Mesendoderm (in vitro differentiated cells): ENCODE results near the gene NBEAL2.
"Not testable (repeated sequence)": the region's sequence is repeated elsewhere in the genome, so short reads cannot be mapped to it uniquely, and the experiment has no call there.

Experiments
- DNase-seq: peaks from one replicate; pipeline ENCODE4 v3.0.0; 2013
- H2AK5ac ChIP-seq: 2 replicates; pipeline ENCODE4 v1.6.1; 2013; ENCODE audit warnings: low read length, inconsistent platforms
- H2BK120ac ChIP-seq: 2 replicates; pipeline ENCODE4 v1.6.1; 2013; ENCODE audit warnings: low read depth, mild to moderate bottlenecking, low read length, moderate library complexity, mixed read lengths
- H2BK15ac ChIP-seq: replicated peaks from 2 replicates; pipeline ENCODE4 v1.6.1; 2013; ENCODE audit warnings: low read depth, mild to moderate bottlenecking, moderate library complexity
- H2BK5ac ChIP-seq: 2 replicates; pipeline ENCODE4 v1.6.1; 2013; ENCODE audit warnings: low read length, inconsistent platforms
- H3K18ac ChIP-seq: 2 replicates; pipeline ENCODE4 v1.6.1; 2013; ENCODE audit warnings: mild to moderate bottlenecking, low read length, mixed read lengths
- H3K23ac ChIP-seq: one replicate; pipeline ENCODE4 v1.6.1; 2013; ENCODE audit warnings: low read length
- H3K27ac ChIP-seq: 2 replicates; pipeline ENCODE4 v1.5.1; 2013; ENCODE audit warnings: low read depth, mild to moderate bottlenecking, inconsistent platforms, low read length, moderate library complexity
- H3K27me3 ChIP-seq: 2 replicates; pipeline ENCODE4 v1.6.1; 2013; ENCODE audit warnings: low read length, control low read depth, mild to moderate bottlenecking, inconsistent platforms; ENCODE audit not compliant: insufficient read depth, poor library complexity
- H3K36me3 ChIP-seq: 2 replicates; pipeline ENCODE4 v1.6.1; 2013; ENCODE audit warnings: low read length, inconsistent platforms; ENCODE audit not compliant: control insufficient read depth, insufficient read depth
- H3K4ac ChIP-seq: one replicate; pipeline ENCODE4 v1.6.1; 2013; ENCODE audit warnings: low read depth, mild to moderate bottlenecking, low read length, moderate library complexity
- H3K4me1 ChIP-seq: 2 replicates; pipeline ENCODE4 v1.6.1; 2013; ENCODE audit warnings: low read depth, low read length, inconsistent platforms; ENCODE audit not compliant: control insufficient read depth
- H3K4me2 ChIP-seq: 2 replicates; pipeline ENCODE4 v1.6.1; 2013; ENCODE audit warnings: low read length
- H3K4me3 ChIP-seq: 2 replicates; pipeline ENCODE4 v1.5.1; 2013; ENCODE audit warnings: mild to moderate bottlenecking, low read length
- H3K56ac ChIP-seq: one replicate; pipeline ENCODE4 v1.6.1; 2013; ENCODE audit warnings: low read length
- H3K79me1 ChIP-seq: 2 replicates; pipeline ENCODE4 v1.6.1; 2013; ENCODE audit warnings: low read length, inconsistent platforms
- H3K79me2 ChIP-seq: 2 replicates; pipeline ENCODE4 v1.6.1; 2013; ENCODE audit warnings: mild to moderate bottlenecking, low read length; ENCODE audit not compliant: control insufficient read depth, insufficient read depth
- H3K9ac ChIP-seq: 2 replicates; pipeline ENCODE4 v1.6.1; 2013; ENCODE audit warnings: low read length, inconsistent platforms
- H4K5ac ChIP-seq: one replicate; pipeline ENCODE4 v1.6.1; 2013; ENCODE audit warnings: low read length
- H4K8ac ChIP-seq: one replicate; pipeline ENCODE4 v1.6.1; 2013; ENCODE audit warnings: low read depth, mild to moderate bottlenecking, control low read depth, low read length, moderate library complexity
- WGBS: extraction: QIAGEN DNeasy Blood & Tissue Kit; methylation state at CpG from one replicate; pipeline ENCODE4 v1.1.7; 2013; ENCODE audit warnings: low lambda C conversion rate, missing lambda C conversion rate; ENCODE audit not compliant: insufficient coverage; ENCODE audit errors: extremely low coverage; 5-methylcytosine and 5-hydroxymethylcytosine counted together

NBEAL2 gene

DNA sequence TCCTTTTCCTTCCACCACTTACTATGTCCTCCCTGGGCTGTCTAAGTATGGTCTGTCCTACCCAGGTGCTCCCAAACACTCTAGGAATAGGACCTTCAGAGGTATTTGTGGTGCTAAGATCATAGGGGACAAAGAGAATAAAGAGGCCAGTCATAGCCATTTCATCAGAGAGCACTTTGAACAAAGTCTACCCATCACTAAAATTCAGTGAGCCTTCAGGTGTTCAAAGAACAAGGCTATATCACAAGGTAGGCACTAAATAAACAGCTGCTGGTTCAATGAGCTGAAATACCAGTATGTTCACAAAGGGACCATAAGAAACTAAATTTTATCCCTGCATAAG lies 38.8 kb downstream of the NBEAL2 start:
- H3K9ac ChIP-seq: no peak overlapping the region
- no peak overlapping the region for H2AK5ac ChIP-seq
- H3K79me1 ChIP-seq: no peaks in the 10 kb centered on the region
- no peak overlapping the region for H3K18ac ChIP-seq
- H4K5ac ChIP-seq: no peak overlapping the region
- H3K4ac ChIP-seq: no peak overlapping the region
- no peak overlapping the region for H3K4me2 ChIP-seq
- no peak overlapping the region for H4K8ac ChIP-seq
- no peak overlapping the region for H2BK120ac ChIP-seq
- H3K79me2 ChIP-seq: no peaks in the 10 kb centered on the region
- no peak overlapping the region for H3K27ac ChIP-seq
- no peak overlapping the region for H3K56ac ChIP-seq
- H3K27me3 ChIP-seq: no peaks in the 10 kb centered on the region
- H2BK15ac ChIP-seq: no peak overlapping the region
- H3K4me1 ChIP-seq: no peaks in the 10 kb centered on the region
- H3K4me3 ChIP-seq: no peak overlapping the region
- no peak for DNase-seq
- H3K36me3 ChIP-seq: peaks cover 3% of the 10 kb centered on the region
- H2BK5ac ChIP-seq: no peak overlapping the region
- H3K23ac ChIP-seq: no peak overlapping the region

DNA sequence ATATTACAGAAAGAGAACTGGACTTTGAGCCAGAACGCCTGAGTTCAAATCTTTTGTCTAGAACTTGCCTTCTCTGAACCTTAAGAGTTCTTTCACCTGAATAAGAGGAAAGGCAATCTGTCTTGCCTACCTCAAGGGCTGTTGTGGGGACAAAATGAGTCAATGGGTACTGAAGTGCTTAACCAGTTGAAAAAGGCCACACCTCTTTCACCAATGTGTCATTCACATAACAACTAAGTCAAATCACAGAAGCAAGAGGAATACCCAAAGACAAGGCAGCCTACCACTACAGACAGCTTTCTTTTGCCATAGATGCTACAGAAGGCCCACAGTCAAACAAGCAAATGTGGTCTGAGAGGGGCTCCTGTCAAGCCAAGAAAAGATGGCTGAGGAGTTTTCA lies 39.7 kb downstream of the NBEAL2 start:
- H2BK120ac ChIP-seq: no peak overlapping the region
- H2BK15ac ChIP-seq: no peak overlapping the region
- H2AK5ac ChIP-seq: no peak overlapping the region
- no peaks in the 10 kb centered on the region for H3K27me3 ChIP-seq
- DNase-seq: no peak
- WGBS: no CpG with 5 or more reads among the region's 1 CpG
- H3K18ac ChIP-seq: no peak overlapping the region
- H3K79me2 ChIP-seq: no peaks in the 10 kb centered on the region
- no peak overlapping the region for H4K5ac ChIP-seq
- H3K36me3 ChIP-seq: peaks cover 3% of the 10 kb centered on the region
- no peak overlapping the region for H3K4me3 ChIP-seq
- no peak overlapping the region for H4K8ac ChIP-seq
- no peak overlapping the region for H3K4me2 ChIP-seq
- no peak overlapping the region for H3K4ac ChIP-seq
- H3K23ac ChIP-seq: no peak overlapping the region
- H3K9ac ChIP-seq: no peak overlapping the region
- no peak overlapping the region for H3K56ac ChIP-seq
- H3K4me1 ChIP-seq: no peaks in the 10 kb centered on the region
- H3K79me1 ChIP-seq: peaks cover 2% of the 10 kb centered on the region
- no peak overlapping the region for H3K27ac ChIP-seq
- H2BK5ac ChIP-seq: no peak overlapping the region

DNA sequence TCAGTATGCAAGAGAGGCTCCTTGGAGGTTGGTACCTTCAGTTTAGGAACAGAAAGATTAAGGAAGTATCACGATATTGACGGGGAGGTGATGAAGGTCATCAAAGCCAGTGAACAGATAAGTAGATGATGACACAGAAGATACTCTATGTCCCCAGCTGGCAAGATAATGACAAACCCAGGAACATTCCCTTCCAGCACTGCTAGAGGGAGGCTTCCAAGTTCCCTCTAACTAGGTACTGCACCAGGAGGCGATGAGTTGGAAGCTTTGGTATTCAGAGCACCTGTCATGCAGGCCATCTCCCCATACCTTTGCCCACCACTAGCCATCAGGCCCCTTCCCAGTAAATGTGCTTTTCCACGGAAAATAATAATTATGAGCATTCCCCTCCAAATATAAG lies 40.8 kb downstream of the NBEAL2 start:
- Histone ChIP-seq H3K79me2 (no peaks in the 10 kb centered on the region), H3K4me1 (no peaks in the 10 kb centered on the region), H2BK120ac (no peak overlapping the region), H3K56ac (no peak overlapping the region), H3K4ac (no peak overlapping the region), H2BK15ac (no peak overlapping the region), H3K23ac (no peak overlapping the region), H3K27me3 (no peaks in the 10 kb centered on the region), H4K5ac (no peak overlapping the region), H2BK5ac (no peak overlapping the region), H3K79me1 (peaks cover 2% of the 10 kb centered on the region), H3K9ac (no peak overlapping the region), H3K18ac (no peak overlapping the region), H3K4me3 (no peak overlapping the region), H3K27ac (no peak overlapping the region), H3K36me3 (peaks cover 3% of the 10 kb centered on the region), H4K8ac (no peak overlapping the region), H3K4me2 (no peak overlapping the region), H2AK5ac (no peak overlapping the region)
- DNase-seq: no peak
- no CpG with 5 or more reads among the region's 4 CpGs for WGBS

DNA sequence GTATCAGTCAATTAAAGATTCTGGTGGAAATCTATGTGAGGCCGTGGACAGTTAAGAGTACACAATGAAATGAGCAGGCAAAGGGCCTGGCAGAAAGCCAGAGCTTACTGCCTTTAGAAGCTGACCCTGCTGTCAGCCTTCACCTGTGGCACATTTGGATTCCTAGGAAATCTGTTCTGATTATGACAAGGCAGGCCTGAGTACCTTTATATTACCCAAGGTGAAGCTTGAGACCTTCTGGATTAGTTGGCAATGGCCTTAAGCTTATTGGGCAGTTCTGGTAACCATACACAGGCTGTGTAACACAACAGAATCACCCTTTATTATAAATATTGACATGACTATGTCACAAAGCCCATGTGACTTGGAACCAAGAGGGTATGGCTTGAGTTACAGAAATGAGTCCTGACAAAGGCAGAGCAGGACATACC lies 43.2 kb downstream of the NBEAL2 start:
- no peaks in the 10 kb centered on the region for H3K27me3 ChIP-seq
- no peak overlapping the region for H3K4ac ChIP-seq
- no peak overlapping the region for H3K18ac ChIP-seq
- no peak overlapping the region for H3K27ac ChIP-seq
- no peak overlapping the region for H2BK5ac ChIP-seq
- H3K4me3 ChIP-seq: no peak overlapping the region
- H2BK120ac ChIP-seq: no peak overlapping the region
- no peak overlapping the region for H2BK15ac ChIP-seq
- no peak overlapping the region for H3K4me2 ChIP-seq
- no peak overlapping the region for H3K23ac ChIP-seq
- H3K56ac ChIP-seq: no peak overlapping the region
- H3K4me1 ChIP-seq: no peaks in the 10 kb centered on the region
- no peak overlapping the region for H3K9ac ChIP-seq
- no CpG with 5 or more reads among the region's 1 CpG for WGBS
- no peak for DNase-seq
- no peaks in the 10 kb centered on the region for H3K79me2 ChIP-seq
- H2AK5ac ChIP-seq: no peak overlapping the region
- no peaks in the 10 kb centered on the region for H3K36me3 ChIP-seq
- H4K8ac ChIP-seq: no peak overlapping the region
- no peak overlapping the region for H4K5ac ChIP-seq
- H3K79me1 ChIP-seq: peaks cover 2% of the 10 kb centered on the region

DNA sequence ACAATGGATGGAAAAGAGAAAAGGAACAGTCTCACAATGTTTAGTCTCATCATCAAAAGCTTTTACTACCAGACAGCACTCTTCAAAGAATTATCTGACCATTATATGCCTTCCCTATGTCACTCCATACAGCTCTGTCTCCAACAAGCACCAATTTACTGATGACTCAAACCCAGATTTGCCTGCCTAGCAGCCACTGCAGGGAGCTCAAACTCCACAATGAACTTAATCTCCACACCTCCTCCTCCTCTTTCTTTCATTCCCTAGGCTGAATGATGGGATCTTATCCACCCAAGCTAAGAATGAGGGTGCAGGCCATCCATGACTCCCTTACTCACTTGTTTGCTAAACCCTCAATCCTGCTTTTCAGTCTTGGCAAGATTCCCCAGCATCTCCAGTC lies 45.5 kb downstream of the NBEAL2 start:
- Histone ChIP-seq H3K23ac (no peak overlapping the region), H4K8ac (no peak overlapping the region), H3K18ac (no peak overlapping the region), H3K4me1 (no peaks in the 10 kb centered on the region), H3K9ac (peak overlapping the region; percentile 14), H3K36me3 (no peaks in the 10 kb centered on the region), H2BK15ac (no peak overlapping the region), H2BK5ac (no peak overlapping the region), H3K27ac (peak overlapping the region; percentile 75), H2AK5ac (no peak overlapping the region), H3K4me2 (no peak overlapping the region), H3K27me3 (no peaks in the 10 kb centered on the region), H3K79me2 (no peaks in the 10 kb centered on the region), H3K79me1 (peaks cover 2% of the 10 kb centered on the region), H3K4me3 (no peak overlapping the region), H4K5ac (no peak overlapping the region), H2BK120ac (no peak overlapping the region), H3K56ac (peak overlapping the region; percentile 17), H3K4ac (no peak overlapping the region)
- DNase-seq: peak; percentile 82

DNA sequence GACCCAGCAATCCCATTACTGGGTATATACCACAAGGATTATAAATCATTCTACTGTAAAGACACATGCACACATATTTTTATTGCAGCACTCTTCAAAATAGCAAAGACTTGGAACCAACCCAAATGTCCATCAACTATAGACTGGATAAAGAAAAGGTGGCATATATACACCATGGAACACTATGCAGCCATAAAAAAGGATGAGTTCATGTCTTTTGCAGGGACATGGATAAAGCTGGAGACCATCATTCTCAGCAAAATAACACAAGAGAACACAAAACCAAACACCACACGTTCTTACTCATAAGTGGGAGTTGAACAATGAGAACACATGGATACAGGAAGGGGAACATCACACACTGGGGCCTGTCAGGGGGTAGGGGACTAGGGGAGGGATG lies 47.0 kb downstream of the NBEAL2 start:
- H3K4me1 ChIP-seq, H3K27ac ChIP-seq, H2AK5ac ChIP-seq, H4K8ac ChIP-seq, H2BK5ac ChIP-seq, H3K9ac ChIP-seq, H3K36me3 ChIP-seq, H3K56ac ChIP-seq, H3K4me3 ChIP-seq, H3K4ac ChIP-seq, H3K18ac ChIP-seq, H2BK120ac ChIP-seq, H2BK15ac ChIP-seq, H3K4me2 ChIP-seq, DNase-seq, H4K5ac ChIP-seq, H3K23ac ChIP-seq, H3K27me3 ChIP-seq, H3K79me2 ChIP-seq, H3K79me1 ChIP-seq: not testable (repeated sequence)
- whole genome bisulfite sequencing: no CpG with 5 or more reads among the region's 1 CpG
